Tibial nerve (tissue), 4 donors: ENCODE results near the gene OTOG.

Experiments
- EP300 ChIP-seq, 2 donors: sonication (generic); formaldehyde crosslinking; IDR thresholded peaks; one replicate each; pipeline ENCODE4 v1.6.1; 2017; ENCODE audit warnings: antibody characterized with exemption in 2 of 2, mild to moderate bottlenecking in 1 of 2
- POLR2A ChIP-seq, 2 donors: fragments of 450-650 bp; IDR thresholded peaks; one replicate each; pipeline ENCODE4 v1.6.1; 2017; ENCODE audit warnings: antibody characterized with exemption in 2 of 2, mild to moderate bottlenecking in 2 of 2, moderate library complexity in 2 of 2
- TF ChIP-seq, protein P1 (sequence below), 5 experiments: fragments of 200-600 bp in 3 of 5; fragments of 450-650 bp in 2 of 5; sonication (generic) in 3 of 5; IDR thresholded peaks; one replicate each; pipeline ENCODE4 v1.5.1; 2016 to 2019; ENCODE audit warnings: antibody characterized with exemption in 5 of 5, mild to moderate bottlenecking in 3 of 5, moderate library complexity in 2 of 5

DNA sequence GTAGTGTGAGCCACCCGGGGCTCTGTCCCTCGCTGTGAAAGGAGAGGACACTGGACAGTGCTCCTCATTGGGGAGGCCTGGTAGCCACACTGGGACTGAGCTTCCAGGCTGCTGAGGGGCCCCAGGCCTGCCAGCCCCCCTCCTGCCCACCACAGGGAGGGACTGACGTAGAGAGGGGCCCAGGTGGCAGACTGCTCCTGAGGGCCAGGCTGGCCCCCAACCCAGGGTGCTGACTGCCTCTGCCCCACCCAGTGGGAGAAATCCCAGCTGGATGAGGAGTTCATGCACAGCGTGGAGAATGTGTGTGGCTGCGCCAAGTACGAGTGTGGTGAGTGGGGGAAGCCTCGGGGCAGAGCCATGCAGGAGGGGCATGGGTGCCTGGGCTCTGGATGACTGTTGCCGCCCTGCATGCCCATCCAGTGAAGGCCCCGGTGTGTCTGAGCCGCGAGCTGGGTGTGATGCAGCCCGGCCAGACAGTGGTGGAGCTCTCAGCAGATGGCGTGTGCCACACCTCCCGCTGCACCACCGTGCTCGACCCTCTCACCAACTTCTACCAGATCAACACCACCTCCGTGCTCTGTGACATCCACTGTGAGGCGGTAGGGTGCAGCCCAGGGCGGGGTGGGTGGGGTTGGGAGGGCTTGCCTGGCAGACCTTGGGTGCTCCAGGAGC lies 93.6 kb downstream of the OTOG start:
- TF ChIP-seq, protein P1, sequence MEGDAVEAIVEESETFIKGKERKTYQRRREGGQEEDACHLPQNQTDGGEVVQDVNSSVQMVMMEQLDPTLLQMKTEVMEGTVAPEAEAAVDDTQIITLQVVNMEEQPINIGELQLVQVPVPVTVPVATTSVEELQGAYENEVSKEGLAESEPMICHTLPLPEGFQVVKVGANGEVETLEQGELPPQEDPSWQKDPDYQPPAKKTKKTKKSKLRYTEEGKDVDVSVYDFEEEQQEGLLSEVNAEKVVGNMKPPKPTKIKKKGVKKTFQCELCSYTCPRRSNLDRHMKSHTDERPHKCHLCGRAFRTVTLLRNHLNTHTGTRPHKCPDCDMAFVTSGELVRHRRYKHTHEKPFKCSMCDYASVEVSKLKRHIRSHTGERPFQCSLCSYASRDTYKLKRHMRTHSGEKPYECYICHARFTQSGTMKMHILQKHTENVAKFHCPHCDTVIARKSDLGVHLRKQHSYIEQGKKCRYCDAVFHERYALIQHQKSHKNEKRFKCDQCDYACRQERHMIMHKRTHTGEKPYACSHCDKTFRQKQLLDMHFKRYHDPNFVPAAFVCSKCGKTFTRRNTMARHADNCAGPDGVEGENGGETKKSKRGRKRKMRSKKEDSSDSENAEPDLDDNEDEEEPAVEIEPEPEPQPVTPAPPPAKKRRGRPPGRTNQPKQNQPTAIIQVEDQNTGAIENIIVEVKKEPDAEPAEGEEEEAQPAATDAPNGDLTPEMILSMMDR (IDR thresholded peaks at IDR 0.05): no peak
- TF ChIP-seq POLR2A (IDR thresholded peaks at IDR 0.05): no peak
- no peak for TF ChIP-seq EP300 (IDR thresholded peaks at IDR 0.05)
